Fibroblast of lung (primary cell): ENCODE results near the gene ABCB7.

Source experiments
- CTCF ChIP-seq, 2 donors: IDR thresholded peaks in 1 of 2; conservative IDR thresholded peaks in 1 of 2; 1 replicate in 1 of 2; 2 replicates in 1 of 2; pipeline ENCODE4 v1.5.1; 2011 to 2012; ENCODE audit warnings: low read length in 2 of 2, control low read depth in 1 of 2, inconsistent platforms in 1 of 2, low read depth in 1 of 2, mild to moderate bottlenecking in 1 of 2
- EZH2 ChIP-seq: IDR thresholded peaks from 2 replicates; pipeline ENCODE4 v1.5.1; 2012; ENCODE audit warnings: low read length, control low read depth, mild to moderate bottlenecking; ENCODE audit errors: missing control alignments

DNA sequence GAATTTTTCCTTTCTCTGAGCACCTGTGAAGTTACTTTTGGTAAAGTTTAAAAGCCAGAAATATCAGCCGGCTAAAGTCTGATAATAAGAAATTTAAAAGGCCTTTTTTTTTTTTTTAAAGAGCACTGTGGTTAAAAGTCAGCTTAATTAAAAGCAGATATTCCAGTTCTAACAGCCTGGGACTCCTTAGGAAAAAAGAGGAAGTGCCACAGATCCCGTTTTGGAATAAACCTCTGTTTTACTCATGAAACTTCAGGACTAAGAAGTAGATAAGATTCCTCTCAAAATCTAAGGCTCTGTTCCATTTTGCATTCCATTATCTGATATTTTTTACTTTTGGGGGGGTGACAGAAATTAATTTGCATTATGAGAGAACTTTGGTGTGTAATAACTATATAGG lies 37.8 kb downstream of the ABCB7 start:
- TF ChIP-seq CTCF (conservative IDR thresholded peaks at IDR 0.05 in 1 of 2, IDR thresholded peaks at IDR 0.05 in 1 of 2; ENCODE audit: low read depth in 1 of 2, low read length in 2 of 2) (no peak), EZH2 (no peak)
